NCI-H460 (cell line): ENCODE data around the gene LRMDA. TPM values are rescaled to one million over a fixed set of nuclear protein-coding genes. Genes with fewer than 3 reads are reported as not detected.

Source experiments
- DNase-seq: peaks from one replicate; pipeline ENCODE4 v3.0.0-alpha.2; 2016; ENCODE audit warnings: low read depth; ENCODE audit errors: extremely low read depth
- total RNA-seq: library from RNA; depleted of rRNA; stranded (reverse); fragments of >200 nt; shearing (Covaris generic); gene quantifications from 2 replicates; pipeline ENCODE4 v1.2.3, GENCODE V29; 2014

LRMDA gene
- total RNA-seq, 1 experiment from 2014 or later: 0.99 TPM

- DNase-seq: no peak
Observed at GRCh38 chr10:75793848-75794247, 362.4 kb downstream of the LRMDA start.

- DNase-seq: no peak
Observed at GRCh38 chr10:75801121-75801520, 369.7 kb downstream of the LRMDA start.

GRCh38 chr10:75801661-75802060 is 370.2 kb downstream of the LRMDA start:
- no peak for DNase-seq

GRCh38 chr10:75803121-75803520 is 371.7 kb downstream of the LRMDA start:
- DNase-seq: no peak

- no peak for DNase-seq
Observed at GRCh38 chr10:75803816-75804552, 372.6 kb downstream of the LRMDA start.

- no peak for DNase-seq
Observed at GRCh38 chr10:75806186-75806585, 374.8 kb downstream of the LRMDA start.

- DNase-seq: no peak
Observed at GRCh38 chr10:75807456-75807855, 376.0 kb downstream of the LRMDA start.

GRCh38 chr10:75809003-75809402 is 377.6 kb downstream of the LRMDA start:
- no peak for DNase-seq

- DNase-seq: no peak
Observed at GRCh38 chr10:75814014-75814413, 382.6 kb downstream of the LRMDA start.

- no peak for DNase-seq
Observed at GRCh38 chr10:75815066-75815465, 383.6 kb downstream of the LRMDA start.

- DNase-seq: no peak
Observed at GRCh38 chr10:75817198-75817597, 385.8 kb downstream of the LRMDA start.

GRCh38 chr10:75818552-75818951 is 387.1 kb downstream of the LRMDA start:
- no peak for DNase-seq

- DNase-seq: no peak
Observed at GRCh38 chr10:75825235-75825634, 393.8 kb downstream of the LRMDA start.

- no peak for DNase-seq
Observed at GRCh38 chr10:75825661-75826060, 394.2 kb downstream of the LRMDA start.

- no peak for DNase-seq
Observed at GRCh38 chr10:75826846-75827245, 395.4 kb downstream of the LRMDA start.

GRCh38 chr10:75827587-75828021 is 396.2 kb downstream of the LRMDA start:
- no peak for DNase-seq

- DNase-seq: no peak
Observed at GRCh38 chr10:75828413-75828812, 397.0 kb downstream of the LRMDA start.

GRCh38 chr10:75836064-75836463 is 404.6 kb downstream of the LRMDA start:
- DNase-seq: no peak

- no peak for DNase-seq
Observed at GRCh38 chr10:75838486-75838885, 407.1 kb downstream of the LRMDA start.

GRCh38 chr10:75839020-75839419 is 407.6 kb downstream of the LRMDA start:
- no peak for DNase-seq

- no peak for DNase-seq
Observed at GRCh38 chr10:75841266-75841665, 409.8 kb downstream of the LRMDA start.

GRCh38 chr10:75845176-75845947 is 413.9 kb downstream of the LRMDA start:
- DNase-seq: no peak
